Esophagus squamous epithelium (tissue), 5 donors: ENCODE results near the gene KLHL8. TPM values are rescaled to one million over a fixed set of nuclear protein-coding genes. Genes with fewer than 3 reads are reported as not detected.
A peak's percentile ranks its signal among the peaks of the same experiment; 100 is the strongest.

Source experiments
- DNase-seq: peaks from one replicate; lab custom pipeline; 2025; lab: John Stamatoyannopoulos, UW
- H3K27ac ChIP-seq, 4 donors: fragments of 200-600 bp; sonication (generic); one replicate each; pipeline ENCODE4 v1.5.1; 2016 to 2019; ENCODE audit warnings: mild to moderate bottlenecking in 1 of 4
- H3K27me3 ChIP-seq, 4 donors: fragments of 200-600 bp; sonication (generic); 1 replicate in 3 of 4; 2 replicates in 1 of 4; pipeline versions ENCODE4 v1.5.1 to v1.6.0; 2017 to 2021; ENCODE audit warnings: antibody characterized with exemption in 1 of 4
- H3K36me3 ChIP-seq, 3 donors: fragments of 200-600 bp; sonication (generic); one replicate each; pipeline ENCODE4 v1.5.1; 2016 to 2019
- H3K4me1 ChIP-seq, 3 donors: fragments of 200-600 bp; sonication (generic); one replicate each; pipeline ENCODE4 v1.5.1; 2017 to 2019
- H3K4me3 ChIP-seq, 4 donors: fragments of 200-600 bp; sonication (generic); 1 replicate in 3 of 4; 2 replicates in 1 of 4; pipeline ENCODE4 v1.5.1; 2016 to 2019; ENCODE audit warnings: mild to moderate bottlenecking in 2 of 4, moderate library complexity in 1 of 4
- H3K9me3 ChIP-seq, 3 donors: fragments of 200-600 bp; sonication (generic); one replicate each; pipeline ENCODE4 v1.5.1; 2016 to 2019
- POLR2A ChIP-seq, 4 donors: fragments of 450-650 bp; IDR thresholded peaks; one replicate each; pipeline ENCODE4 v1.6.1; 2017; ENCODE audit warnings: antibody characterized with exemption in 4 of 4, mild to moderate bottlenecking in 4 of 4, moderate library complexity in 3 of 4
- WGBS, 2 donors: methylation state at CpG; one replicate each; pipeline ENCODE4 v1.1.5; 2018; 5-methylcytosine and 5-hydroxymethylcytosine counted together
- intact Hi-C: fragments of 100-400 bp; cut with DNase I; formaldehyde crosslinking; loops from one replicate; pipeline ENCODE4 v1.15.0; 2022
- total RNA-seq, 4 donors: library from RNA; depleted of rRNA; stranded (reverse); fragments of >200 nt; gene quantifications; one replicate each; pipeline ENCODE4 v1.1.0, GENCODE V29; 2016
- TF ChIP-seq, protein P1 (sequence below), 6 experiments: fragments of 450-650 bp in 4 of 6; fragments of 200-600 bp in 2 of 6; sonication (generic) in 2 of 6; IDR thresholded peaks; one replicate each; pipeline ENCODE4 v1.5.1; 2016 to 2019; ENCODE audit warnings: antibody characterized with exemption in 6 of 6, mild to moderate bottlenecking in 4 of 6, moderate library complexity in 4 of 6
- donor health status: DM: yes; HTN: yes; CAD: no.

Gene KLHL8
- total RNA-seq, 4 donors from 2014 or later = 4.4 to 9.9 (median 6.9) TPM

DNA sequence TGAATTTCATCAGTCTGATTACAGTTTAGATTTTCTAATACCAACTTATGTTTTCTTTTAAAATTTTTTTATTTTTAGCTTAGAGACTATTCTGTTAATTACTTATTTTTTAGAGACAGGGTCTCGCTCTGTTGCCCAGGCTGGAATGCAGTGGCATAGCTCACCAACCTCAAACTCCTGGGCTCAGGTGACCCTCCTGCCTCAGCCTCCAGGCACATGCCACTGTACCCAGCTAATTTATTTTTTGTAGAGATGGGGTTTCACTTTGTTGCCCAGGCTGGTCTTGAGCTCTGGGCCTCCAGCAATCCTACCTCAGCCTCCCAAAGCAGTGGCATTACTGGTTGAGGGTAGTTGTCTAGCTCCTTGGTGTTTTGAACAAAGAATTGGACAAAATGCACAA, 102.0 kb downstream of the KLHL8 start:
- no peak for TF ChIP-seq POLR2A (IDR thresholded peaks at IDR 0.05)
- TF ChIP-seq, protein P1, sequence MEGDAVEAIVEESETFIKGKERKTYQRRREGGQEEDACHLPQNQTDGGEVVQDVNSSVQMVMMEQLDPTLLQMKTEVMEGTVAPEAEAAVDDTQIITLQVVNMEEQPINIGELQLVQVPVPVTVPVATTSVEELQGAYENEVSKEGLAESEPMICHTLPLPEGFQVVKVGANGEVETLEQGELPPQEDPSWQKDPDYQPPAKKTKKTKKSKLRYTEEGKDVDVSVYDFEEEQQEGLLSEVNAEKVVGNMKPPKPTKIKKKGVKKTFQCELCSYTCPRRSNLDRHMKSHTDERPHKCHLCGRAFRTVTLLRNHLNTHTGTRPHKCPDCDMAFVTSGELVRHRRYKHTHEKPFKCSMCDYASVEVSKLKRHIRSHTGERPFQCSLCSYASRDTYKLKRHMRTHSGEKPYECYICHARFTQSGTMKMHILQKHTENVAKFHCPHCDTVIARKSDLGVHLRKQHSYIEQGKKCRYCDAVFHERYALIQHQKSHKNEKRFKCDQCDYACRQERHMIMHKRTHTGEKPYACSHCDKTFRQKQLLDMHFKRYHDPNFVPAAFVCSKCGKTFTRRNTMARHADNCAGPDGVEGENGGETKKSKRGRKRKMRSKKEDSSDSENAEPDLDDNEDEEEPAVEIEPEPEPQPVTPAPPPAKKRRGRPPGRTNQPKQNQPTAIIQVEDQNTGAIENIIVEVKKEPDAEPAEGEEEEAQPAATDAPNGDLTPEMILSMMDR (IDR thresholded peaks at IDR 0.05) = no peak
- peak overlapping the region in 3 of 4 donors; percentile 80 to 86 (median 85) for H3K27ac ChIP-seq
- intact Hi-C loops = loop anchor here (5.0 kb wide), 1 partner anchor 626 kb away; no protein-coding TSS in a partner anchor
- peaks cover 22 to 79% (median 27%) of the 10 kb centered on the region in 3 donors for H3K4me1 ChIP-seq
- no peak for DNase-seq
- no peak overlapping the region for H3K4me3 ChIP-seq
- H3K27me3 ChIP-seq = no peaks in the 10 kb centered on the region
- WGBS, 2 donors = 88 to 91% methylated on average over 1 of the region's 1 CpG
- no peaks in the 10 kb centered on the region for H3K9me3 ChIP-seq
- H3K36me3 ChIP-seq = peaks cover 16 to 66% (median 21%) of the 10 kb centered on the region in 3 donors

DNA sequence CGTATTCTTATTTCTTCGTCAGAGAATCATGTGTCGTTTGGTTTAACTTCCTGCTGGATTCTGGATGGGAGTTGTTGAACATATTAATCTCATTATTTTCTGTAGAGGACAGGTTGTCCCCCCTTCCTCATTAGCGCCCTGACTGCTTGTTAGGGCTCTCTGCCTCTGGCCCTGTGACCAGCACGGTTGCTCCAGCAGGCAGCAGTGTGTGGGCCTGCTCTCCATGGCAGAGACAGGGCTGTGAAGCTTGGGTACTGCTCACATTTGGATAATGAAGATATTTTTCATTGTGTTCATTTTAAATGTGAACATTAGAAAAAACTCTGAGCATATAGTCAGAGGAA, 102.7 kb downstream of the KLHL8 start:
- no peak for DNase-seq
- intact Hi-C loops = loop anchor here (5.0 kb wide), 1 partner anchor 625 kb away; no protein-coding TSS in a partner anchor
- TF ChIP-seq POLR2A (IDR thresholded peaks at IDR 0.05) = no peak
- TF ChIP-seq, protein P1 (IDR thresholded peaks at IDR 0.05) = no peak
- no peaks in the 10 kb centered on the region for H3K27me3 ChIP-seq
- H3K27ac ChIP-seq = peak overlapping the region; percentile 23 to 86 (median 74)
- H3K36me3 ChIP-seq = peaks cover 16 to 69% (median 21%) of the 10 kb centered on the region in 3 donors
- H3K4me3 ChIP-seq = no peak overlapping the region
- WGBS, 2 donors = 59 to 76% methylated on average over 5 of the region's 5 CpGs
- H3K4me1 ChIP-seq = peaks cover 22 to 71% (median 27%) of the 10 kb centered on the region in 3 donors
- H3K9me3 ChIP-seq = no peaks in the 10 kb centered on the region

DNA sequence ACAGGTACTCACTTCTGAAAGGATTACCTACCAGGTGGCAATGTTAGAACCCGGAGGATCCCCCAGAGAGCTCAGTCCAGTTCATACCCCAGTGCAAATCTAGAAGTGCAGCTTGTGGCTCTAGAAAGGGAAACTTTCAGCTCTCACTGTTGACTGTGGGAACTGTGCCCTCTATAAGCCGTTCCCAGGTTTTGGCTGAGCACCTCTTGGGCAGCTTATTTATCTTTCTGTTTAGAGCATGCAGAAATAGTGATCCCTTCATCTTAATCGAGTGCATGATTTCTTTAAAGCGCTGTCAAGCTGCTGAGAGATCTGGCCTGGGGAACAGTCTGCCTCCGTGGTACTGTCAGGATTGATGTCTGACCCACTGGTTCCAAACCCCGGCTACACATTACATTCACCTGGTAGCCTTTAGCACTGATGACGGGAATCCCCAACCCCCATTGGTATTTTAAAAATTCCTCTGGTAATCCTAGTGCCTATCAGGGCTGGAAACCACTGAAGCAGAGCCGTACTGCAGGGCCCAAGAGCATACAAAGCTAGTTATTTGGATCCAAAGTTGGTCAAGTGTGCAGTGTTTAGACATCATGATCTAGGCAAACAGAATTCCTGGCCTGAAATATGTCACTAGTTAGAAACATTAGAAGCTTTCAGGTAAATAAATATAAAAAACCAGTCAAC, 103.2 kb downstream of the KLHL8 start:
- no peak for TF ChIP-seq POLR2A (IDR thresholded peaks at IDR 0.05)
- TF ChIP-seq, protein P1 (IDR thresholded peaks at IDR 0.05) = no peak
- no peaks in the 10 kb centered on the region for H3K9me3 ChIP-seq
- H3K4me1 ChIP-seq = peaks cover 22 to 66% (median 27%) of the 10 kb centered on the region in 3 donors
- peaks cover 16 to 74% (median 21%) of the 10 kb centered on the region in 3 donors for H3K36me3 ChIP-seq
- H3K27ac ChIP-seq = peak overlapping the region; percentile 23 to 86 (median 74)
- no peak overlapping the region for H3K4me3 ChIP-seq
- H3K27me3 ChIP-seq = no peaks in the 10 kb centered on the region
- no peak for DNase-seq
- intact Hi-C loops = loop anchor here (5.0 kb wide), 1 partner anchor 625 kb away; no protein-coding TSS in a partner anchor
- WGBS, 2 donors = 46 to 47% methylated on average over 7 to 8 of the region's 8 CpGs

DNA sequence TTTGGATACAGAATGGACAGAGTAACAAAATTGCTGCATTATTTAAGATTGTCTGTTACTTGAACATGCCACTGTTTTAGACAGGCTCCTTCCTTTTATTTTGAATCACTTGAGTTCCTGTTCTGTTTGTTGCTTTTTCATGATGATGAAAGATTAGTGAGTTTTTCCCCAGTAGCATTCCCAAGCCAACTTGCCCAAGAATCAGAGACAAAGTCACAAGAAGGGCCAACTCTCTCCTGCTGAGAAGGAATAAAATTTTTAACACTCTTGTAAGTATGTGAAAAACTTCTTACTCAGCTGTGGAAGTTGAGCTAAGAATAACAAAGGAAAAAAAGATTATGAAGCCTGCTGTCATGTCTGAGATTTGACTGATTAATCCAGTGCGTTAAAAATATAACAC, 104.2 kb downstream of the KLHL8 start:
- peak overlapping the region in 2 of 4 donors; percentile 85 to 86 for H3K27ac ChIP-seq
- peaks cover 22 to 57% (median 22%) of the 10 kb centered on the region in 3 donors for H3K4me1 ChIP-seq
- H3K27me3 ChIP-seq = no peaks in the 10 kb centered on the region
- H3K9me3 ChIP-seq = no peaks in the 10 kb centered on the region
- DNase-seq = no peak
- intact Hi-C loops = loop anchor here (5.0 kb wide), 1 partner anchor 624 kb away; no protein-coding TSS in a partner anchor
- TF ChIP-seq, protein P1 (IDR thresholded peaks at IDR 0.05) = no peak
- TF ChIP-seq POLR2A (IDR thresholded peaks at IDR 0.05) = no peak
- H3K36me3 ChIP-seq = peaks cover 16 to 84% (median 21%) of the 10 kb centered on the region in 3 donors
- H3K4me3 ChIP-seq = no peak overlapping the region
- WGBS, 2 donors = 60 to 83% methylated on average over 1 of the region's 1 CpG
